ENCODE data around the gene C2CD2.

C2CD2 gene

GRCh38 chr21:41843584-41843983 lies 110.2 kb downstream of the C2CD2 start:
- Mint-ChIP-seq H3K36me3 (ENCODE audit: low read depth) (peaks cover 65% of the 10 kb centered on the region), H3K27me3 (no peaks in the 10 kb centered on the region), H3K4me3 (no peak overlapping the region), H3K4me1 (ENCODE audit: low read depth) (peaks cover 5% of the 10 kb centered on the region), H3K27ac (no peak overlapping the region), H3K9me3 (peaks cover 18% of the 10 kb centered on the region)
- intact Hi-C loops (cut with micrococcal nuclease): no loop called here

- H3K36me3 Mint-ChIP-seq (ENCODE audit: low read depth): peaks cover 71% of the 10 kb centered on the region
- peaks cover 5% of the 10 kb centered on the region for H3K4me1 Mint-ChIP-seq (ENCODE audit: low read depth)
- H3K9me3 Mint-ChIP-seq: peaks cover 18% of the 10 kb centered on the region
- intact Hi-C loops (cut with micrococcal nuclease): no loop called here
- no peak overlapping the region for H3K27ac Mint-ChIP-seq
- no peaks in the 10 kb centered on the region for H3K27me3 Mint-ChIP-seq
- H3K4me3 Mint-ChIP-seq: no peak overlapping the region
These were observed 112.9 kb downstream of the C2CD2 start for GRCh38 chr21:41840880-41841279.

GRCh38 chr21:41839387-41840000 lies 114.3 kb downstream of the C2CD2 start:
- intact Hi-C loops (cut with micrococcal nuclease): no loop called here
- no peak overlapping the region for H3K4me3 Mint-ChIP-seq
- H3K27me3 Mint-ChIP-seq: no peaks in the 10 kb centered on the region
- H3K27ac Mint-ChIP-seq: no peak overlapping the region
- H3K36me3 Mint-ChIP-seq (ENCODE audit: low read depth): peaks cover 78% of the 10 kb centered on the region
- H3K4me1 Mint-ChIP-seq (ENCODE audit: low read depth): peaks cover 5% of the 10 kb centered on the region
- peaks cover 18% of the 10 kb centered on the region for H3K9me3 Mint-ChIP-seq

GRCh38 chr21:41837756-41838297 lies 116.0 kb downstream of the C2CD2 start:
- no peak overlapping the region for H3K27ac Mint-ChIP-seq
- peaks cover 69% of the 10 kb centered on the region for H3K36me3 Mint-ChIP-seq (ENCODE audit: low read depth)
- intact Hi-C loops (cut with micrococcal nuclease): no loop called here
- no peaks in the 10 kb centered on the region for H3K4me1 Mint-ChIP-seq (ENCODE audit: low read depth)
- H3K9me3 Mint-ChIP-seq: peaks cover 18% of the 10 kb centered on the region
- no peak overlapping the region for H3K4me3 Mint-ChIP-seq
- H3K27me3 Mint-ChIP-seq: no peaks in the 10 kb centered on the region

GRCh38 chr21:41836166-41837015 lies 117.4 kb downstream of the C2CD2 start:
- H3K4me1 Mint-ChIP-seq (ENCODE audit: low read depth): no peaks in the 10 kb centered on the region
- no peaks in the 10 kb centered on the region for H3K27me3 Mint-ChIP-seq
- intact Hi-C loops (cut with micrococcal nuclease): no loop called here
- H3K9me3 Mint-ChIP-seq: peaks cover 13% of the 10 kb centered on the region
- H3K27ac Mint-ChIP-seq: no peak overlapping the region
- H3K36me3 Mint-ChIP-seq (ENCODE audit: low read depth): peaks cover 66% of the 10 kb centered on the region
- no peak overlapping the region for H3K4me3 Mint-ChIP-seq

GRCh38 chr21:41835711-41836154 lies 118.1 kb downstream of the C2CD2 start:
- Mint-ChIP-seq H3K4me1 (ENCODE audit: low read depth) (no peaks in the 10 kb centered on the region), H3K4me3 (no peak overlapping the region), H3K27me3 (no peaks in the 10 kb centered on the region), H3K36me3 (ENCODE audit: low read depth) (peaks cover 59% of the 10 kb centered on the region), H3K27ac (no peak overlapping the region), H3K9me3 (peaks cover 7% of the 10 kb centered on the region)
- intact Hi-C loops (cut with micrococcal nuclease): no loop called here
